GM13977 (cell line): ENCODE data around the gene ZSCAN21.

Experiments used
- DNase-seq: peaks from one replicate; pipeline ENCODE4 v3.0.0; 2012; ENCODE audit warnings: low spot score
- CTCF ChIP-seq: IDR thresholded peaks from 2 replicates; pipeline ENCODE4 v1.5.1; 2012; ENCODE audit warnings: mild to moderate bottlenecking, control low read depth; ENCODE audit not compliant: insufficient read depth; ENCODE audit errors: extremely low read depth, missing control alignments
- in situ Hi-C: fragments of 300-500 bp; cut with MboI; formaldehyde crosslinking; loops from one replicate; pipeline ENCODE4 v1.12.0; 2022; ENCODE audit warnings: low sequenced_read_pairs, low pct_unique_long_range_greater_than_20kb, mixed read lengths, inconsistent platforms; ENCODE audit not compliant: unreplicated experiment

Gene ZSCAN21

GRCh38 chr7:100044718-100045117 lies 4.9 kb upstream of the ZSCAN21 start:
- in situ Hi-C loops, result no loop called here
- DNase-seq, result peak; percentile 30
- peak; percentile 10 for TF ChIP-seq CTCF

- no peak for TF ChIP-seq CTCF
- in situ Hi-C loops, result no loop called here
- no peak for DNase-seq
Observed at GRCh38 chr7:100048680-100049079, 894 bp upstream of the ZSCAN21 start.

GRCh38 chr7:100051611-100052010 lies 2.0 kb downstream of the ZSCAN21 start:
- no peak for DNase-seq
- TF ChIP-seq CTCF, result no peak
- in situ Hi-C loops, result no loop called here

GRCh38 chr7:100053215-100053614 lies 3.6 kb downstream of the ZSCAN21 start:
- peak; percentile 53 for DNase-seq
- in situ Hi-C loops, result no loop called here
- TF ChIP-seq CTCF, result peak; percentile 32

- no peak for TF ChIP-seq CTCF
- DNase-seq, result no peak
- in situ Hi-C loops, result no loop called here
Observed at GRCh38 chr7:100057006-100057405, 7.4 kb downstream of the ZSCAN21 start.

GRCh38 chr7:100059251-100059739 lies 9.7 kb downstream of the ZSCAN21 start:
- TF ChIP-seq CTCF, result no peak
- in situ Hi-C loops, result no loop called here

More at GRCh38 chr7:100059251-100059739, 9.7 kb downstream of the ZSCAN21 start:
- DNase-seq, result no peak
